Small intestine (tissue), 7 donors: ENCODE data around the gene VOPP1. TPM values are rescaled to one million over a fixed set of nuclear protein-coding genes. Genes with fewer than 3 reads are reported as not detected.

Source experiments
- DNase-seq, 2 donors: peaks; one replicate each; pipeline versions ENCODE4 v3.0.0 to v3.0.0-alpha.2; 2013
- FAIRE-seq: peaks from 2 replicates; lab custom pipeline; 2012; peaks lifted over from hg19 to GRCh38; lab: Jason Lieb, UNC
- H3K27ac ChIP-seq, 3 donors: one replicate each; pipeline ENCODE4 v1.5.1; 2013; ENCODE audit warnings: low read length in 2 of 3, mild to moderate bottlenecking in 2 of 3, control low read depth in 1 of 3, inconsistent platforms in 1 of 3, low read depth in 1 of 3, moderate library complexity in 1 of 3
- H3K27me3 ChIP-seq, 3 donors: one replicate each; pipeline ENCODE4 v1.6.1; 2013; ENCODE audit warnings: low read length in 3 of 3, inconsistent platforms in 1 of 3; ENCODE audit not compliant: control insufficient read depth in 3 of 3, insufficient read depth in 3 of 3
- H3K36me3 ChIP-seq, 3 donors: one replicate each; pipeline ENCODE4 v1.6.1; 2013; ENCODE audit warnings: low read length in 3 of 3, inconsistent platforms in 1 of 3, low read depth in 1 of 3, mild to moderate bottlenecking in 1 of 3, moderate library complexity in 1 of 3; ENCODE audit not compliant: control insufficient read depth in 3 of 3, insufficient read depth in 2 of 3
- H3K4me1 ChIP-seq, 3 donors: one replicate each; pipeline ENCODE4 v1.6.1; 2013; ENCODE audit warnings: low read length in 2 of 3, inconsistent platforms in 1 of 3, low read depth in 1 of 3, mild to moderate bottlenecking in 1 of 3, moderate library complexity in 1 of 3; ENCODE audit not compliant: control insufficient read depth in 3 of 3, insufficient read depth in 2 of 3
- H3K4me3 ChIP-seq, 3 donors: one replicate each; pipeline ENCODE4 v1.5.1; 2013; ENCODE audit warnings: low read length in 3 of 3, control low read depth in 1 of 3, inconsistent platforms in 1 of 3, low read depth in 1 of 3, mild to moderate bottlenecking in 1 of 3, moderate library complexity in 1 of 3
- H3K9me3 ChIP-seq, 2 donors: one replicate each; pipeline ENCODE4 v1.6.1; 2013; ENCODE audit warnings: low read depth in 1 of 2, low read length in 1 of 2; ENCODE audit not compliant: control insufficient read depth in 2 of 2, insufficient read depth in 1 of 2
- WGBS, 3 donors: extraction: QIAGEN DNeasy Blood & Tissue Kit; methylation state at CpG; one replicate each; pipeline ENCODE4 v1.1.7; 2013; 5-methylcytosine and 5-hydroxymethylcytosine counted together
- polyA plus RNA-seq, 4 donors: library from polyadenylated mRNA; stranded (reverse) in 3 of 4; unstranded in 1 of 4; fragments of 200-250 nt in 3 of 4; fragments of 120-200 nt in 1 of 4; gene quantifications; one replicate each; pipeline versions ENCODE4 v1.2.1 to v1.2.3, GENCODE V29; 2013
- donor health status: healthy with polysubstance abuse.
- donor health status: control.
- donor health status: control.
- donor health status: Bipolar disorder and iron deficiency.
- donor health status: healthy.

VOPP1 gene
- polyA plus RNA-seq, 4 donors: 24.6 to 37.8 (median 33.1) TPM

DNA sequence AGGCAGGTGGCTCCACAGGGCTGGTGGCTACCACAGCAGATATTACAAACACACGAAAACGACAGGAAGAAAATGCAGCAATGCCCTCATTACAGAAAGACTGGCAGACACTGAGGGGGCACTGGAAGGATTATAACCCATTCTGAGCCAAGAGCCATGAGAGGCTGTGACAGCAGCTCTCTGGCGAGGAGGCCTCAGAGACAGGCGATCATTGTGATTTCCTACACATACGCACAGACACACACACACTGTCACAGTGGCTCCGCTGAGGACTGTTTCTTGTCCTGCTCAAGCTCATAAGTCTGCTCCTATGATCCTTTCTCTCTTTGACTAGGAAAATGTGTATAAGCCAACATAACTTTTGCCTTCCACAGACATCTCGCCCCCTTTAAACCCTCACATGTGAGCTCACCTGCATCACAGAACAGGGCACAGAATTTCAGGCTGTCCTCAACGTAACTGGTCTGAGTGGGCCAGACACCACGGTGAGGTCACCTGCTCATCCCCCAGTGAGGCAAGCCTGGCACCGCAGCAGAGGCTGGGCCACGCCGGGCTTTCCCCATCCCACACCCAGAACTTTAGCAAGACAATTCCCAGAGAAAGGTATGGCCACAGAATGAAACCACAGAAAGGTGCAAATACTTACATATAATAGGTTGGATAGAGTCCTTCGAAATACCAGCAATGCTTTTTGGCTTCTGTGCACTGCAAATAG, 51.7 kb downstream of the VOPP1 start:
- no peaks in the 10 kb centered on the region for H3K9me3 ChIP-seq
- FAIRE-seq: no peak
- peak overlapping the region in 1 of 3 donors; percentile 27 for H3K27ac ChIP-seq
- H3K36me3 ChIP-seq: peaks cover 3 to 32% (median 6%) of the 10 kb centered on the region in 3 donors
- no peak for DNase-seq
- 91 to 97% (median 92%) methylated on average over 13 of the region's 13 CpGs for WGBS, 3 donors
- H3K27me3 ChIP-seq: no peaks in the 10 kb centered on the region
- H3K4me1 ChIP-seq: no peaks in the 10 kb centered on the region
- no peak overlapping the region for H3K4me3 ChIP-seq

DNA sequence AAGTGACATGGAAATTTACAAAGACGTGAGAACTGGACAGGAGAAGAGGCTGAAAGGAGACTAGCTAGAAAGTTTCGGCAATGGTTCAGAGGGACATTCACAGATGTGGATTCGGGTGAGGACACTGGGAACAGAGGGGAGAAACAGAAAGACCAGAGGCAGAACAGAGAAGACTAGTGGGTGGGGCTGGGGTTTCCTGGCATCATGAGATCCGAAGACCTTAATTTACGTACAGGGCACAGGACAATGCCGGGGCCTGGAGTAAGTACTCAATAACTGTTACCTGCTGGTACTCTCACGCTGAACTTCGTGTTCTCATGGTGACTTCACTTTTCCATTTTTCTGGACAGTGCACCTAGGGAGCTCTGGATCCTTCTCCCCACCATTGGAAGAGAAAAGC, 53.5 kb downstream of the VOPP1 start:
- peak overlapping the region in 1 of 3 donors; percentile 52 for H3K27ac ChIP-seq
- no peak for FAIRE-seq

DNA sequence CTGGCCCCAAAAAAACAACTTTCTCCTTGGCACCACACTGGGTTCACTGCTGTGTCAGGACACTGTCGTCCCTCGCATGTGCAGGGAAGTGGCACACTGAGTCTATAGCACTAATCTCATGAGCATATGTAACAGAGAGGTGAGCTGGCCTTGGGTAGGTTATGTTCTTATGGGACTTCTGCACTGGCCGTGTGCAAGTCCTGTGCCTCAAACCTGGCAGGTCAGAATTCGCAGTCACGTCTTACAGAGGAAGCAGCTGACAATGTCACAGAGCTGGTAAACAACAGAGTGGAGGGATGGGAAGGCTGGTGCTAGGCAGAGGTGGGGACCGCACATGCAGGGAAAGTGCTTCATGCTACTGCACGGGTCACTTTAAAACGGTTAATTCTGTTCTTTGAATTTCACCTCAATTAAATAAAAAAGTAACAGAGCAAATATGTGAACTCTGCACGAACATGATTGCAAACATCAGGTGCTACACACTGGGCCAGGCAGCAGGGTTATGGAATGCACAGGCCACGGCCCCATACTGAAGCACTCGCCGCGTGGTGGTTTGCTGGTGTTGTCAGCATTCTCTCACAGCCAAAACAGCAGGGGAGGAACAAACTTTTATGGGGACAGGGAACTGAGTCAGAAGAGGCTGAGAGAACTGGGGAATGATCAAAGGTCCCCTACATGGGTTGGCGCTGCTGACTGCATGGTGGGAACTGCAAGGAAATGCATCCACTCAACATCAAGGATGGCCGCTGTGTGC, 54.2 kb downstream of the VOPP1 start:
- Histone ChIP-seq H3K4me3 (no peak overlapping the region), H3K4me1 (no peaks in the 10 kb centered on the region), H3K36me3 (peaks cover 3 to 41% (median 9%) of the 10 kb centered on the region in 3 donors), H3K27ac (peak overlapping the region in 1 of 3 donors; percentile 6), H3K9me3 (no peaks in the 10 kb centered on the region), H3K27me3 (no peaks in the 10 kb centered on the region)
- WGBS, 3 donors: 89 to 96% (median 91%) methylated on average over 15 of the region's 15 CpGs
- no peak for DNase-seq
- FAIRE-seq: no peak

More for the DNA sequence above, 53.5 kb downstream of the VOPP1 start:
- no peaks in the 10 kb centered on the region for H3K4me1 ChIP-seq
- H3K4me3 ChIP-seq: no peak overlapping the region
- WGBS, 3 donors: 89 to 93% (median 92%) methylated on average over 8 of the region's 8 CpGs
- H3K9me3 ChIP-seq: no peaks in the 10 kb centered on the region
- peaks cover 3 to 39% (median 9%) of the 10 kb centered on the region in 3 donors for H3K36me3 ChIP-seq
- H3K27me3 ChIP-seq: no peaks in the 10 kb centered on the region
- DNase-seq: no peak

DNA sequence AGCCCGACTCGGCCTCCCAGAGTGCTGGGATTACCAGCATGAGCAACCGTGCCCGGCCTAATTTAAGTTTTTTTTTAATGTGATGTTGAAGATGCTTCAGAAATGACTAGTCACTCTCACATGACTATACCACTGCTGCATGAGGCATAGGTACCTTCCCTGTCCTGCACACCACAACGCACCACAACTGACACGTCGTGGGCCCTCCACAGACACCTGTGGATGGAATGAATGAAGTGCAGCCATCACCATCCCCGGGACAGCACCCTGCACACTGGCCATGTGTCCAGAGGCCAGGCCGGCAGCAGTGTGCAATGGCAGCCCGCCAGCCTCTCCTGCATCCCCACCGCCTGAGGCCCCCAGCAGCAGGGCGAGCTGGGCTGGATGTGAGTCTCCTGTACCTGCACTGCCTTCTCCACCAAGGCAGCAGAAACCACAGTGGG, 55.1 kb downstream of the VOPP1 start:
- WGBS, 3 donors: 70 to 92% (median 79%) methylated on average over 12 of the region's 12 CpGs
- H3K27ac ChIP-seq: no peak overlapping the region
- no peaks in the 10 kb centered on the region for H3K9me3 ChIP-seq
- H3K4me1 ChIP-seq: no peaks in the 10 kb centered on the region
- H3K27me3 ChIP-seq: no peaks in the 10 kb centered on the region
- DNase-seq: no peak
- H3K4me3 ChIP-seq: no peak overlapping the region
- no peak for FAIRE-seq
- peaks cover 3 to 44% (median 11%) of the 10 kb centered on the region in 3 donors for H3K36me3 ChIP-seq

DNA sequence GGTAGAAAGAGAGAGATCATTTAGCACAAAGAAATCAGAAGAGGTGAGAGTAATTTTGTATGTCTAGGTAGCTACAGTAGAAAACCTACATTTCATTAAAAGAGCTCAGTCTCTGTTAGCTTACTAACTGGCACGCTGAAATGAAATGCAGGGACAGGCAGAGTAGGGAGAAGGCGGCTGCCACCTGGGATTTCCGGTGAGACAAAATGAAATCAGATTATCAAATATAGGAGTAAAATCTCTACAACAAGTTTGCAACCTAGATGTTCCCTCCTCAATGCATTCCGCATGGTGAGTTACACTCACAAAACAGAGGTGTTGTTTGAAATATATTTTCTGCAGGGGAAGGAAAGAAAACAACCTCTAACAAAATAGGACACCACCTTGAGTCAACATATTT, 55.9 kb downstream of the VOPP1 start:
- no peak for DNase-seq
- no peak for FAIRE-seq
- 76 to 91% (median 78%) methylated on average over 4 of the region's 4 CpGs for WGBS, 3 donors

DNA sequence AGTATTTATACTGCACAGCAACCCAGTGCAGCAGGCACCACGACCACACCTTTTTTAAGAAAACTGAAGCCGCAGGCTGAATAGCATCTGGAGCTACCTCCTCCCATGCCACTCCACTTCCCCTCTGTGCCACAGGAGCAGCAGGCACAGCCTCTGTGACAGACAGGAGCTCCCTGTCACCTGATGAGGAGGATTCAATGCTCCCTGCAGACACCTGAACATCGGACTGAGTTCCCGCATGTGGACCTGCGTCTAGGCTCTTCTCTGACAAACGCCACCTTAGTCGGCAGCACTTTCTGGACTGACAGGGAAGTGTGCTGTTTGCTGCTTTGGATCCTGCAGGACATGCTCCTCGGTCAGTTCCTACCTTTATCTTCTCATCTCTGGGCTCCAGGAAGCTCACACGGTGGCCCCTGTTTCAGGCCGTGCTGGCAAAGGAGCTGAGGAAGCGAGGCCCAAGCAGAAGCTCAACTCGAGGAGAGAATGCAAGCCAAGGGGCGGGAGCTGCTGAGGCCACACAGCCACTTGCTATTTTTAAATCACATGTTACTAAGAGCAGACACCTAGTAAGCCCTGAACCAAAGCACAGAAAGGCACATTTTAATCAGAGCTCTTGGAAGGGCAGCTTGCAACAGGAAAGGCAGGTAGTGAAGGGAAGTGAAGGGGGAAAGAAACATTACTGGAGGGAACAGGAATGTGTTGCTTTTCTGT, 56.6 kb downstream of the VOPP1 start:
- Histone ChIP-seq H3K27ac (peak overlapping the region in 1 of 3 donors; percentile 42), H3K27me3 (no peaks in the 10 kb centered on the region), H3K4me1 (no peaks in the 10 kb centered on the region), H3K4me3 (no peak overlapping the region), H3K36me3 (peaks cover 3 to 42% (median 11%) of the 10 kb centered on the region in 3 donors), H3K9me3 (no peaks in the 10 kb centered on the region)
- 66 to 80% (median 73%) methylated on average over 13 of the region's 13 CpGs for WGBS, 3 donors
- no peak for DNase-seq
- no peak for FAIRE-seq

More for the DNA sequence above, 55.9 kb downstream of the VOPP1 start:
- Histone ChIP-seq H3K9me3 (no peaks in the 10 kb centered on the region), H3K27me3 (no peaks in the 10 kb centered on the region), H3K4me3 (no peak overlapping the region), H3K36me3 (peaks cover 3 to 42% (median 11%) of the 10 kb centered on the region in 3 donors), H3K27ac (peak overlapping the region in 1 of 3 donors; percentile 18), H3K4me1 (no peaks in the 10 kb centered on the region)

DNA sequence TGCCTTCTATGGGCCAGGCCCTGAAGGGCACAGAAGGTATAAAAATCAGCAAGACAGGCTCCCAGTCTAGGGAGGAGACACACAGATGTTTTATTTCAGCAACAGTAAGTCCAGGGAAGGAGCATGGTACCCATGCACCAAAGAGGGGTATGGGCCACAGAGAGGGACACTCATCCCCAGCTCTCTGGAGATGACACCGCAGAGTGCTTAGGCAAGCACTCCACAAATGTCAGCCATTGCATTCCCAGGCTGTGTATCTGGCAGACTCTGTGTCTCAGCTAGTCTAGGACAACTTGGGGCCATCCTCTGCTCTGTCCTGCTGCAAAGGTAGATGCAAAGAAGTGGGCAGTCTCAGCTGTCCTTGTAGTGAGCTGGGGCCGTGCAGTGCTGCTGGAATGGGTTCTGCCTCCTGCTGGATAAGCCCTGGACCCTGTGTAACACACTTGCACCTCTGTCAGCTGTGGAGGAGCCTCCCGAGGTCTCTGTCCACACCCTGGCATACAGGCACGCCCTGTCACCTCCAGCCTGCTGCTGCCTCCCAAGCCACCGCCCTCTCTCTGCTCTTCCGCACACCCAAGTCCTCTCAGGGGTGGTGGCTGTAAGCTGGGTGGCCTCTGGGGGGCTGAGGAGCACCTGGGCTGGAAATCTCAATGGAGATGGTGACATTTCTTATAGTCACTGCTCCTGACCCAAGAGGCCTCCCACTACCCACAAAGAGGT, 57.6 kb downstream of the VOPP1 start:
- H3K4me3 ChIP-seq: no peak overlapping the region
- FAIRE-seq (no peak), DNase-seq (no peak)
- no peak overlapping the region for H3K27ac ChIP-seq
- H3K4me1 ChIP-seq: no peaks in the 10 kb centered on the region
- H3K36me3 ChIP-seq: peaks cover 3 to 41% (median 11%) of the 10 kb centered on the region in 3 donors
- H3K9me3 ChIP-seq: no peaks in the 10 kb centered on the region
- no peaks in the 10 kb centered on the region for H3K27me3 ChIP-seq
- WGBS, 3 donors: 83 to 84% (median 84%) methylated on average over 6 of the region's 6 CpGs
